ENCODE measurements around the gene LMF1. TPM values are rescaled to one million over a fixed set of nuclear protein-coding genes. Genes with fewer than 3 reads are reported as not detected.

LMF1 gene
- total RNA-seq, 6 experiments from 2014 or later: 10.9 to 20.0 (median 13.8) TPM

- no peak overlapping the region for H3K4me3 ChIP-seq
- ATAC-seq: no peak
- no peak for TF ChIP-seq POLR2A (IDR thresholded peaks at IDR 0.05)
- TF ChIP-seq, protein P1, sequence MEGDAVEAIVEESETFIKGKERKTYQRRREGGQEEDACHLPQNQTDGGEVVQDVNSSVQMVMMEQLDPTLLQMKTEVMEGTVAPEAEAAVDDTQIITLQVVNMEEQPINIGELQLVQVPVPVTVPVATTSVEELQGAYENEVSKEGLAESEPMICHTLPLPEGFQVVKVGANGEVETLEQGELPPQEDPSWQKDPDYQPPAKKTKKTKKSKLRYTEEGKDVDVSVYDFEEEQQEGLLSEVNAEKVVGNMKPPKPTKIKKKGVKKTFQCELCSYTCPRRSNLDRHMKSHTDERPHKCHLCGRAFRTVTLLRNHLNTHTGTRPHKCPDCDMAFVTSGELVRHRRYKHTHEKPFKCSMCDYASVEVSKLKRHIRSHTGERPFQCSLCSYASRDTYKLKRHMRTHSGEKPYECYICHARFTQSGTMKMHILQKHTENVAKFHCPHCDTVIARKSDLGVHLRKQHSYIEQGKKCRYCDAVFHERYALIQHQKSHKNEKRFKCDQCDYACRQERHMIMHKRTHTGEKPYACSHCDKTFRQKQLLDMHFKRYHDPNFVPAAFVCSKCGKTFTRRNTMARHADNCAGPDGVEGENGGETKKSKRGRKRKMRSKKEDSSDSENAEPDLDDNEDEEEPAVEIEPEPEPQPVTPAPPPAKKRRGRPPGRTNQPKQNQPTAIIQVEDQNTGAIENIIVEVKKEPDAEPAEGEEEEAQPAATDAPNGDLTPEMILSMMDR (IDR thresholded peaks at IDR 0.05): no peak
- no peaks in the 10 kb centered on the region for H3K36me3 ChIP-seq
- DNase-seq: no peak
- no peaks in the 10 kb centered on the region for H3K4me1 ChIP-seq
- intact Hi-C loops (cut with DNase I): no loop called here
- H3K9me3 ChIP-seq: no peaks in the 10 kb centered on the region
- H3K27ac ChIP-seq: no peak overlapping the region
- H3K27me3 ChIP-seq: no peaks in the 10 kb centered on the region
- WGBS (ENCODE audit: insufficient coverage, low coverage, low lambda C conversion rate, missing lambda C conversion rate): 86% methylated on average over 13 of the region's 44 CpGs
Measured at GRCh38 chr16:931626-932500, 38.9 kb downstream of the LMF1 start.

- intact Hi-C loops (cut with DNase I): no loop called here
Measured at GRCh38 chr16:931171-931570, 39.6 kb downstream of the LMF1 start.

GRCh38 chr16:930511-930910, 40.3 kb downstream of the LMF1 start:
- DNase-seq: peak in 1 of 3 donors; percentile 27
- no peak for TF ChIP-seq POLR2A (IDR thresholded peaks at IDR 0.05)
- TF ChIP-seq, protein P1 (IDR thresholded peaks at IDR 0.05): no peak
- H3K9me3 ChIP-seq: no peaks in the 10 kb centered on the region
- no peaks in the 10 kb centered on the region for H3K36me3 ChIP-seq
- no peak overlapping the region for H3K27ac ChIP-seq
- no peak for ATAC-seq
- H3K27me3 ChIP-seq: no peaks in the 10 kb centered on the region
- WGBS (ENCODE audit: insufficient coverage, low coverage, low lambda C conversion rate, missing lambda C conversion rate): no CpG with 5 or more reads among the region's 17 CpGs
- H3K4me1 ChIP-seq: no peaks in the 10 kb centered on the region
- intact Hi-C loops (cut with DNase I): no loop called here
- H3K4me3 ChIP-seq: no peak overlapping the region

More at GRCh38 chr16:931171-931570, 39.6 kb downstream of the LMF1 start:
- 74% methylated on average over 5 of the region's 21 CpGs for WGBS (ENCODE audit: insufficient coverage, low coverage, low lambda C conversion rate, missing lambda C conversion rate)
- no peaks in the 10 kb centered on the region for H3K4me1 ChIP-seq
- H3K27ac ChIP-seq: no peak overlapping the region
- H3K9me3 ChIP-seq: no peaks in the 10 kb centered on the region
- H3K27me3 ChIP-seq: no peaks in the 10 kb centered on the region
- ATAC-seq (no peak), DNase-seq (no peak)
- no peaks in the 10 kb centered on the region for H3K36me3 ChIP-seq
- TF ChIP-seq, protein P1 (IDR thresholded peaks at IDR 0.05): no peak
- no peak for TF ChIP-seq POLR2A (IDR thresholded peaks at IDR 0.05)
- no peak overlapping the region for H3K4me3 ChIP-seq

- TF ChIP-seq, protein P1 (IDR thresholded peaks at IDR 0.05): no peak
- TF ChIP-seq POLR2A (IDR thresholded peaks at IDR 0.05): no peak
- no peak for ATAC-seq
- Histone ChIP-seq H3K27ac (no peak overlapping the region), H3K4me1 (no peaks in the 10 kb centered on the region), H3K27me3 (no peaks in the 10 kb centered on the region), H3K4me3 (no peak overlapping the region), H3K36me3 (no peaks in the 10 kb centered on the region), H3K9me3 (no peaks in the 10 kb centered on the region)
- WGBS (ENCODE audit: insufficient coverage, low coverage, low lambda C conversion rate, missing lambda C conversion rate): 95% methylated on average over 4 of the region's 20 CpGs
- peak in 1 of 3 donors; percentile 20 for DNase-seq
- intact Hi-C loops (cut with DNase I): no loop called here
Measured at GRCh38 chr16:930076-930475, 40.7 kb downstream of the LMF1 start.
